ENCODE results near the gene ALKBH5. TPM values are rescaled to one million over a fixed set of nuclear protein-coding genes. Genes with fewer than 3 reads are reported as not detected.

The ALKBH5 gene
- total and polyA plus RNA-seq, 2 of the 8 experiments (the other 6 are each of a cell fraction or from before 2014, with no cell fraction given) = 63.7 to 86.4 TPM

GRCh38 chr17:18146259-18146658 is 37.4 kb upstream of the ALKBH5 start:
- CTCF ChIA-PET (ENCODE audit: partially characterized antibody) = interaction anchor here (0.6 to 10.9 kb wide), 7 partner anchors 4 to 218 kb away, joined by 3 to 141 read pairs (median 4); no protein-coding TSS in a partner anchor

More at GRCh38 chr17:18146259-18146658, 37.4 kb upstream of the ALKBH5 start:
- H2BK5ac ChIP-seq (ENCODE audit: low read depth, low read length) = no peak overlapping the region
- no peak overlapping the region for H3K4ac ChIP-seq (replicated peaks; ENCODE audit: insufficient read length, low read depth, low read length)
- H3K18ac ChIP-seq (ENCODE audit: extremely low read depth, low read length) = no peak overlapping the region
- H4K8ac ChIP-seq (ENCODE audit: extremely low read depth, insufficient read depth, low read length) = no peak overlapping the region
- no peak for FAIRE-seq
- H3K9me3 ChIP-seq (ENCODE audit: insufficient read depth in 2 of 2, low read depth in 1 of 2, low read length in 1 of 2) = no peaks in the 10 kb centered on the region
- H3K4me2 ChIP-seq (ENCODE audit: insufficient read depth in 1 of 2, low read depth in 2 of 2, low read length in 2 of 2) = no peak overlapping the region
- no peak overlapping the region for H2BK120ac ChIP-seq (replicated peaks; ENCODE audit: low read depth, low read length)
- WGBS, 2 experiments (ENCODE audit: extremely low coverage in 1 of 2, insufficient coverage in 1 of 2, insufficient read length in 1 of 2, insufficient replicate concordance in 2 of 2, low coverage in 1 of 2, low lambda C conversion rate in 2 of 2, missing lambda C conversion rate in 1 of 2) = 97% methylated on average over 2 of the region's 2 CpGs; no CpG with 5 or more reads in 1 of the 2 experiments
- no peak overlapping the region for H3K23ac ChIP-seq (ENCODE audit: insufficient read length)
- no peak overlapping the region for H2AK5ac ChIP-seq (ENCODE audit: low read depth, low read length)
- no peak overlapping the region for H2AFZ ChIP-seq (ENCODE audit: low read length)
- no peak overlapping the region for H2BK20ac ChIP-seq (ENCODE audit: low read length)
- H2BK15ac ChIP-seq (ENCODE audit: low read length) = no peak overlapping the region
- no peak for DNase-seq (ENCODE audit: low read depth in 1 of 2, low spot score in 2 of 2)
- H3K4me3 ChIP-seq (ENCODE audit: extremely low read depth in 1 of 4, insufficient read depth in 2 of 4, low read depth in 3 of 4, low read length in 4 of 4) = no peak overlapping the region
- POLR2A ChIA-PET (ENCODE audit: partially characterized antibody) = interaction anchor here (1.0 to 2.1 kb wide), 2 partner anchors 9 to 122 kb away, joined by 3 to 6 read pairs; no protein-coding TSS in a partner anchor
- H3K27me3 ChIP-seq (replicated peaks in 1 of 4; ENCODE audit: control insufficient read depth in 3 of 4, extremely low read depth in 1 of 4, insufficient read depth in 3 of 4, low read length in 3 of 4) = no peaks in the 10 kb centered on the region; a peak in 2 of 7 replicates
- no peaks in the 10 kb centered on the region for H3K36me3 ChIP-seq (ENCODE audit: control insufficient read depth in 2 of 4, insufficient read depth in 4 of 4, low read length in 3 of 4)
- H3K14ac ChIP-seq (ENCODE audit: insufficient read length) = no peak overlapping the region
- H2BK12ac ChIP-seq (ENCODE audit: low read depth, low read length) = no peak overlapping the region
- H3K4me1 ChIP-seq (replicated peaks in 1 of 4; ENCODE audit: control insufficient read depth in 3 of 4, insufficient read depth in 4 of 4, low read length in 3 of 4) = peaks cover 0 to 10% (median 6%) of the 10 kb centered on the region in 4 experiments; a peak in 5 of 7 replicates
- no peak overlapping the region for H4K5ac ChIP-seq (ENCODE audit: insufficient read length, low read depth, low read length)
- no peak overlapping the region for H4K91ac ChIP-seq (replicated peaks; ENCODE audit: insufficient read length, low read length)
- no peak overlapping the region for H3K9ac ChIP-seq (replicated peaks in 1 of 4; ENCODE audit: extremely low read depth in 1 of 4, low read depth in 3 of 4, low read length in 3 of 4)
- H3K27ac ChIP-seq (ENCODE audit: low read depth, low read length) = no peak overlapping the region
- H3K23me2 ChIP-seq (ENCODE audit: low read depth, low read length) = no peaks in the 10 kb centered on the region
- no peak overlapping the region for H3K56ac ChIP-seq (replicated peaks; ENCODE audit: insufficient read length, low read depth, low read length)
- no peaks in the 10 kb centered on the region for H4K20me1 ChIP-seq (replicated peaks in 1 of 2; ENCODE audit: control insufficient read depth in 1 of 2, insufficient read depth in 2 of 2, low read length in 2 of 2)
- no peaks in the 10 kb centered on the region for H3K79me1 ChIP-seq (ENCODE audit: low read depth, low read length)
- TF ChIP-seq RFX5 (IDR thresholded peaks at IDR 0.05; ENCODE audit: borderline replicate concordance, low read depth, low read length) (no peak), KDM1A (IDR thresholded peaks at IDR 0.05; ENCODE audit: borderline replicate concordance, low read length) (peak; percentile 61)
- no peaks in the 10 kb centered on the region for H3K79me2 ChIP-seq (ENCODE audit: control insufficient read depth in 1 of 2, insufficient read depth in 2 of 2, low read length in 2 of 2)
